ENCODE results near the gene ASPSCR1. TPM values are rescaled to one million over a fixed set of nuclear protein-coding genes. Genes with fewer than 3 reads are reported as not detected.

ASPSCR1 gene
- total and polyA plus RNA-seq, 2 of the 13 experiments (the other 11 are each of a cell fraction or from before 2014, with no cell fraction given) = 274 to 314 TPM

GRCh38 chr17:82021107-82021899 is 43.9 kb downstream of the ASPSCR1 start (continued):
- TF ChIP-seq NONO (IDR thresholded peaks at IDR 0.05) (no peak; the same call in 1 of the 2 replicates), NONO (CRISPR knock-in tag; conservative IDR thresholded peaks at IDR 0.05) (peak; percentile 79; the same call in 1 of the 2 replicates), ZNF329 (CRISPR knock-in tag; IDR thresholded peaks at IDR 0.05; ENCODE audit: low read depth) (no peak), TRIM22 (IDR thresholded peaks at IDR 0.05) (no peak), MEIS1 (CRISPR knock-in tag; IDR thresholded peaks at IDR 0.05; ENCODE audit: borderline replicate concordance) (no peak; the same call in 1 of the 2 replicates), PAWR (CRISPR knock-in tag; IDR thresholded peaks at IDR 0.05; ENCODE audit: borderline replicate concordance) (0 out of 2 replicates have a peak, but pooled peaks have one; percentile 78), NR2F6 (IDR thresholded peaks at IDR 0.05) (no peak; the same call in 1 of the 2 replicates), NR2F6 (CRISPR knock-in tag; IDR thresholded peaks at IDR 0.05) (peak; percentile 19; the same call in 1 of the 2 replicates), EED (CRISPR knock-in tag; IDR thresholded peaks at IDR 0.05) (peak; percentile 92), ZNF350 (CRISPR knock-in tag; IDR thresholded peaks at IDR 0.05; ENCODE audit: borderline replicate concordance, low read depth) (peak; percentile 75), TFE3 (CRISPR knock-in tag; IDR thresholded peaks at IDR 0.05) (0 out of 2 replicates have a peak, but pooled peaks have one; percentile 55), HNRNPLL (IDR thresholded peaks at IDR 0.05; ENCODE audit: low read depth, low read length, poor library complexity, severe bottlenecking) (peak; percentile 46), BRD4 (CRISPR knock-in tag; IDR thresholded peaks at IDR 0.05) (peak; percentile 81; the same call in 1 of the 2 replicates), ZBTB34 (CRISPR knock-in tag; IDR thresholded peaks at IDR 0.05) (peak; percentile 49), LBX2 (CRISPR knock-in tag; IDR thresholded peaks at IDR 0.05; ENCODE audit: borderline replicate concordance) (no peak), SPEN (CRISPR knock-in tag; IDR thresholded peaks at IDR 0.05; ENCODE audit: low read depth) (0 out of 2 replicates have a peak, but pooled peaks have one; percentile 31), NKX3-1 (CRISPR knock-in tag; IDR thresholded peaks at IDR 0.05) (no peak), FOXJ3 (CRISPR knock-in tag; IDR thresholded peaks at IDR 0.05; ENCODE audit: borderline replicate concordance) (peak; percentile 49; the same call in 1 of the 2 replicates), ZNF354B (CRISPR knock-in tag; IDR thresholded peaks at IDR 0.05) (0 out of 2 replicates have a peak, but pooled peaks have one; percentile 53), KLF12 (CRISPR knock-in tag; IDR thresholded peaks at IDR 0.05; ENCODE audit: borderline replicate concordance) (peak; percentile 84), ZNF564 (CRISPR knock-in tag; IDR thresholded peaks at IDR 0.05) (no peak; the same call in 1 of the 2 replicates), SP1 (IDR thresholded peaks at IDR 0.05) (no peak), SP1 (CRISPR knock-in tag; IDR thresholded peaks at IDR 0.05) (peak; percentile 62), SP4 (CRISPR knock-in tag; IDR thresholded peaks at IDR 0.05) (0 out of 2 replicates have a peak, but pooled peaks have one; percentile 75), RAD21 (CRISPR knock-in tag; IDR thresholded peaks at IDR 0.05) (peak; percentile 98)
- TF ChIP-seq, protein P1, sequence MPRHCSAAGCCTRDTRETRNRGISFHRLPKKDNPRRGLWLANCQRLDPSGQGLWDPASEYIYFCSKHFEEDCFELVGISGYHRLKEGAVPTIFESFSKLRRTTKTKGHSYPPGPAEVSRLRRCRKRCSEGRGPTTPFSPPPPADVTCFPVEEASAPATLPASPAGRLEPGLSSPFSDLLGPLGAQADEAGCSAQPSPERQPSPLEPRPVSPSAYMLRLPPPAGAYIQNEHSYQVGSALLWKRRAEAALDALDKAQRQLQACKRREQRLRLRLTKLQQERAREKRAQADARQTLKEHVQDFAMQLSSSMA (CRISPR knock-in tag; IDR thresholded peaks at IDR 0.05) = no peak; the same call in 1 of the 2 replicates
